Measurements from ENCODE around the gene NAV2.
"Not testable (repeated sequence)": the region's sequence is repeated elsewhere in the genome, so short reads cannot be mapped to it uniquely, and the experiment has no call there.

NAV2 gene

DNA sequence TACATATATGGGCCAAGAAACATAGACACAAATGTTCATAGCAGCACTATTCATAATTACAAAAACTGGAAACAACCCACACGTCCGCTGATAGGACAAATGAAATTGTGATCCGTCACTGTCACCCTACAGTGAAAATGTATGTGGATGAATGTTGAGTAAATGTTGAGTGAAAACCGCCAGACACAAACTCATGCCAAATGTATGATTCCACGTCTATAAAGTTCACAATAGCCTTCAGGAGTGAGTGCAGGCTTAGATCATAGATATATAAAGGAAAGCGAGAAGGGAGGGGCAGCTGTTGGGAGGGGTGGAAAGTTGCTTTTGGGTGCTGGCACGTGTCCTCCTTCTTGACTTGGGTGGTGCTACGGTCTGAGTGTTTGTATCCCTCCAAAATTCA lies 414.1 kb downstream of the NAV2 start:
- DNase-seq (ENCODE audit: low spot score) = no peak

DNA sequence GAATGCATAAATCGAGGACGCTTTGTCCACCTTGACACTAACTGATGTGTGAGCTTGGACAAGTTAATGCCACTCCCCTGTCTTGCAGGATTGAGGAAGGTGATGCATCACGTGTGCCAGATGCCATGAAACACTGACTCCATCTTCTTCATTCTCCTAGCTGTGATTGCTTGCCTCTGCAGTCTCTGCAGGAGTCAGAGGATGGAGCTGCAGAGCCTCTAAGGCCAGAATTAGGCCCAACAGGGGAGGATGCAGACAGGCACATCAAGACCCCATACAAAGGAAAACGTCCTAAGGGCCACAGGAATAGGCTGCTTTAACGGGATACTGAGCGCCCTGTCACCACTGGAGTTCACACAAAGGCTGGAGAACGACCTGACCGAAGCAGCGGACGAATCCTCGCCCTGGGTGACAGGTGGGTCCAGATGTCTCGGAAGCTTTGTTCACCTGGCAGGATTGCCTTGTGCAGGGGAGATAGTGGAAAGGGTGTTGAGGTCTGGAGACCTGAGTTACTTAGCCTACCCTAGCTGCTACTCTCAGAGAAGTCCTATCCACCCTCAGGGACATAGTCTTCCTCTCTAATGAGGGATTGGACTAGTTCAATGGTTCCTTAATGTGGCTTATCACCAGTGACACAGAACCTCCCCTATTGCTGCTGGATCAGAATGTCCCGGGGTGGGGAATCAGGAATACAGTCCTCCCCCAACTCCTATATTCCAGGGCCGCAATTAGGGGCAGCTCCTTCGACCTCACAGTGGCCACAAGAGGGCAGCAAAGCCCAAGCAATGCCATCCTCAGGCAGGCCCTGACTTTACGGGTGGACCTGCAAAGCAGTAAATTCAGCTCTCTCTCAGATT lies 415.3 kb downstream of the NAV2 start:
- DNase-seq (ENCODE audit: low spot score) = peak; percentile 75

DNA sequence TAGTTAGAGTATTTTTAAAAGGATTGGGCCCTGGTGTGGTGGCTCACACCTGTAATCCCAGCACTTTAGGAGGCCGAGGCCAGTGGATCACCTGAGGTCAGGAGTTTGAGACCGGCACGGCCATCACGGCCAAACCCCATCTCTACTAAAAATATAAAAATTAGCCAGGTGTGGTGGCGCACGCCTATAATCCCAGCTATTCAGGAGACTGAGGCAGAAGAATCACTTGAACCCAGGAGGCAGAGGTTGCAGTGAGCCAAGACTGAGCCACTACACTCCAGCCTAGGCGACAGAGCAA lies 415.8 kb downstream of the NAV2 start:
- not testable (repeated sequence) for DNase-seq (ENCODE audit: low spot score)

DNA sequence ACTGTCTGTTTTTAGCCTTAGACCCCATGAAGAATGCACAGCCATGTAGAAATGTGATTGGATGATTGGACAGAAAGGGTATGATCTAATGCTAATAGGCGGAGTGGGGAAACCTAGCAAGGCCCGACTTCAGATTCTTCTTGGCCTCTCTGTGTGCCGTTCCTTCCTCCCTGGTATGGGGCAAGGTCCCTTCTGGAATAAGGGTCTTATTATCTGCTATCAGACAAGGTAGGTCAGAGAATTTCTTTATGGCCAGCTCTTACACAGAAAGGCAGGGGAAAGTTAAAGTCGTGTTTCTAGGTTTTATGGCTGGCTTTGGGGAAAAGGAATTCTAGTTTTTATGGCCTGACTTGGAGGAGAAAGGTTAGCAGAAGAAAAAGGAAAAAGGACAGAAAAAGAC lies 417.0 kb downstream of the NAV2 start:
- DNase-seq (ENCODE audit: low spot score) = no peak

DNA sequence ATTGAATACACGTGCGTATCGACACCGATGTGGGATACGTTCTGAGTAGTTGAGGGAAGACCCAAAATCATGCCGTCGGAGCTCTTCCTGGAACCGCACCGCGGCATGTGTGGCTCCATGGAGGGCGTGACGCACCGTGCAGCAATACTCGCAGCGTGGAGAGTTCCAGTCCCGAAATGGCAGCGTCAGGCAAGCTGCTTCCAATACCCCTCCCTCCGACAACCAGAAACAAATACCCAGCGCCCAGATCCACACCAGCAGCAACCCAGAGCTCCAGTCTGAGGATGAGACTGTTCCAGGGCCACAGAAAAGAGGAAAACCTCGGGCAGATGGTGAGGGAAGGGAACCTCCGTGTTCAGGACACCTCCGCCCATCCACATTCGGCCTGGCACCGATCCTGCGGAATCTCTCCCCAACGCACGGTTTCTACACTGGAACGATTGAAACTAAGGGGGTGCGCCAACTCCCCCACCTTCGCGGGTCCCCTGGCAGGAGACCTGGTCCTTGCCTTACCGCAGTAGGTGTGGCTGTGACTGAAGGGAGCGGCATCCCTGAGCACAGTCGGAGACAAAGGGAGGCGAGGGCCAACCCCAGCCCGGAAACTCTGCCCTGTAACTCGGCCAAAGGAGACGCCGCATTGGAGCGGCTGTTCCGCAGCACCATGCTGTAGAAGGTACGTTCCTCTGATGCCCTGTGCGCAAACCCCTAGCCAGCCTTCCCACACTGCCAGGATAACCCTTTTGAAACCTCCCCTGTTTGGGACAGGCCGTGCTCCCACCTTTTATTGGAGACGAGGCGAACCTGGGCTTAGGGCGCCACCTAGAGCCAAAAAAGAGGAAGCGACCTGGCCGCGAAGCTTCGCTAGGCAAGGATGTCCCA lies 419.4 kb downstream of the NAV2 start:
- DNase-seq (ENCODE audit: low spot score) = peak; percentile 66

DNA sequence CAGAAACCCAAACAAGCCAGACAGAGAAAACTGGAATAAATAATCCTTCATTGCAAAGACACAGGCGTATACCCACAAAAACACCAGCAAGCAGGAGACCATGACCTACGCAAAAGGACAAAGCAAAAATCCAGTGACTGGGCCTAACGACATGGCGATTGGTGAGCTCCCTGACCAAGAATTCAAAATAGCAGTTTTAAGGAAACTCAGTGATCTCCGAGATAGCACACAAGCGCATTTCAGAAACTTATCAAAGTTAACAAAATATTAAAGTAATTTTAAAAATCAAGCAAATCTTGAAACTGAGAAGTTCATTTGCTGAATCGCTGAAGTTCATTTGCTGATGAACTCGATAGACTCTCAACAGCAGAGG lies 420.0 kb downstream of the NAV2 start:
- no peak for DNase-seq (ENCODE audit: low spot score)

DNA sequence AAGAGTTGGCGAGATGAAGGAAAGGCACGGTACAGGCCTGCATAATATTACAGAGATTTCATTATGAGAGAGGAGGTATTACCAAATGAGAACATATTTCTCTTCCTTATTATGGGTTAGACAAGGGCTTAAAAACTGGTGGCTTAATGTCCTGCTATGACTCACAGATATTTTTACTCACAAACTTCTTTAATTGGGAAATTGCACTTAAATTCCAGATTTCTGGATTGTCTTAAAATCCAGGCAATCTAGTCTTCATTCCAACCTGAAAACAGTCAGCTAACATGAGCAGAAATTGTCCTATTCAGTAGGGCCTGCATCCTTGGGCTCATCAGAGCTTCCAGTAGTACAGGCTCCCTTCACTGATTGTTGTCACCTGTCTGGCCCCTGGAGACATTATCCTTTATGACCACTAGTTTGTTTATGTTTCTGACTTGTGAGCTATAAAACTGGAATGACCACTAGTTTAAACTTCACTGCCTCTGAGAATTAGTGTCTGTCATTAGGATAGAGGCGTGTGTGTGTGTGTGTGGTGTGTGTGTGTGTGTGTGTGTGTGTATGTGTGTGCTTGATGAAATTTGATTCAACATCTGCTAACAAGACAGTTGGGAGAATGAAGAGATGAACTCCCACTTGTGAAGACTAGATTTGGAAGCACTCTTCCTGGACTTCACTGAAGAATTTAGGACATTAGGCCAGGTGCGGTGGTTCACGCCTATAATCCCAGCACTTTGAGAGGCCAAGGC lies 422.5 kb downstream of the NAV2 start:
- DNase-seq (ENCODE audit: low spot score) = no peak

DNA sequence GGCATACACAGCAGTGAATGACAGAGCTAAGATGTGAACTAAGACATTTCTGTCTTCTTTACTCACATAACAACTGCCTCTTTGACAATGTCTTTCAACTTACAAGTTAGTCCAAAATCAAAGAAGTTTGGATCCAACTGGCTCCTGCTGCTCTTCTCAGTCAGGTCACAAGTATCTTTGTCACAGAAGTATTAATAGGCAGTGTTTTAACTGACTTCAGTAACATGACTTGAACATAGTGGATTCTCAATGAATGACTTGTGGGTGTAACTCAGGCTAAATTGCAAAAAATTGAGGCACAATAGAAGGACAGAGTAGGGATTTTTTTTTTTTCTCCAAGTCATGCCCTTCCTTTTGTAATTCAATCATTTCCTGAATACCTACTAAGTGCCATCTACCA lies 425.0 kb downstream of the NAV2 start:
- DNase-seq (ENCODE audit: low spot score) = no peak

DNA sequence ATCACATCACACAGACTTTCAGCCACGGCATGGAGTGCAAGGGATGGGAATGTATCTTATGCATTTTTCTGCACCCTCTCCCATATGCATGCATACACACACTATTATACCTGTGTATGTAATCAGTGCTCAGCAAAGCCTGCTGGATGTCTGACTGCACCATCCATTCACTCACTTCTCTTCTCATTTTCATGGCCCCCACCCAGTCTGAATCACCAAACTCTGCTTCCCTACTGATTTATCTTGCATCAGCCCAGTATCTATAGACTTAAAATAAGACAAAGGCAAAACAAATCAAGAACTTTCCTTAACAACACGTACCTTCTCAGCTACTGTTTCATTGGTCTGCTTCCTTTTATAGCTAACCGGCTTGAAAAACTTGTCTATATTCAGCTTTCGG lies 426.1 kb downstream of the NAV2 start:
- DNase-seq (ENCODE audit: low spot score) = no peak

DNA sequence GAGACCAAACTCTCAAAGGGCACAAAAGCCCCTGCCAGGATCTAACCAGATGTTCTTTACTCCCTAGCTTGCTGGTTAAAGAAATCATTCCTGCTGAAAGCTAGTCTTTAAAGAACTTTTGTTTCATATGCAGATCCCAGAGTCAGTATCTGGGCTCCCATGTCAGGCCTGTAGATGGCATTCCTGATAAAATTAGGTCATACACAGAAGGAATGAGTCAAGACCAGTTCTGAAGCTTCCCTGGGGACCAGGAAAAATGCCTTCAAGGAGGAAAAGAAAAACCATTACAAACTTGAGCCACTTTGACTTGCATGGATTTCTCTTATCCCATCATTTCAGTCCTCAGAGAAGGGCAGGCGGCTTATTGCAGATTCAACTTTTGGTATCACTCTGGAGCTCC lies 441.7 kb downstream of the NAV2 start:
- peak; percentile 26 for DNase-seq (ENCODE audit: low spot score)

DNA sequence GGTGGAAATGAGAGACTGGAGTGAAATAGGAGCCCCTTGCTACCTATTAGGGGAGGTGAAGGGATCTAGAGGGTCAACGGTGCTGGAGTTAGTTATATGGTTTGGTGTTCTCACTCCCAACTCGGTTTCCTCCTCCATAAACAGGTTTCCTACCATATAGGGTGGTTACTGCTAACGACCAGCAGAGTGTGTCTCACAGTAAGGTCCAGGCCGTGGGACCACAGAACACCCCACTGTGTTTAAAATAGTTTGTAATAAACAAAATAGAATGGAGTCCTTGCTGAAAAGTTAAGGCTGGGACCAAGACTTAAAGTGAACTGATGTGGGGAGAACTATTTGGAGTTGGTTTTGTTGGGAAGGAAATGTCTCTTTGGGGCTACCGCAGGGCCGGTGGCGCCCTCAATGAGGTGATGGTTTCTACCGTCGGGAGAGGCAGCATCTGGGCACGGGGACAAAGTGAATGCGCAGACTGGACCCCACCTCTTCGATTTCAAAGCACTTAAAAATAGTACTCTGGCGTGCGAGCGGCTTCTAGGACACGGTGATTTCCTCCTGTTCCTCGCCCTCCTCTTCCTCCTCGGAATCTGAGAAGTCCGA lies 443.1 kb downstream of the NAV2 start:
- no peak for DNase-seq (ENCODE audit: low spot score)

DNA sequence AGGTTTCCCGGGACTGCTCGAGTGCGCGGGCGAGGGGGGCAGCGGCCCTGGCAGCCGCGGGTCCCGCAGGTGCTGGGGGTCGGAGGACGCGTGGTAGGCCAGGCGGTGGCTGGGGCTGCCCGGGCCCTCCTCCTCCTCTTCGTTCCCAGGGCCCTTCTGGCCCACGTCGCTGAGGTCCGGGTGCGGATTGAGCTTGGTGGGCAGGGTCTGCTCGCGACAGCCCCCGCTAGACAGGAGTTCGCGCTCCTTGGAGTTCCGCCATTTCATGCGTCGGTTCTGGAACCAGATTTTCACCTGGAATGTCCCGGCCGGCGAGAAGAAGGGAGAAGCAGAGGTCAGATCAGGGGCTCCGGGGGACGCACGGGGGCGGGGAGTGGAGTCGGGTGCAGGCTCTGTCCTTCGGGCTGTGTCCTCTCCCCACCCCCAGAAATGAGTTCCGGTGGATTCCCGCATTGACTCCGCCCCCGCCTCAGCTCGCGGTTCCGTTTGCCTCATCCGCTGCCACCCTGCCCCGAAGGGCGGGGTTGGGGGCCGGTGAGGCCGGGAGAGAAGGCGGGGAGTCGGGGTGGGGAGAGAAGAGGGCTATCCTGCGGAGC lies 443.7 kb downstream of the NAV2 start:
- DNase-seq (ENCODE audit: low spot score) = no peak

DNA sequence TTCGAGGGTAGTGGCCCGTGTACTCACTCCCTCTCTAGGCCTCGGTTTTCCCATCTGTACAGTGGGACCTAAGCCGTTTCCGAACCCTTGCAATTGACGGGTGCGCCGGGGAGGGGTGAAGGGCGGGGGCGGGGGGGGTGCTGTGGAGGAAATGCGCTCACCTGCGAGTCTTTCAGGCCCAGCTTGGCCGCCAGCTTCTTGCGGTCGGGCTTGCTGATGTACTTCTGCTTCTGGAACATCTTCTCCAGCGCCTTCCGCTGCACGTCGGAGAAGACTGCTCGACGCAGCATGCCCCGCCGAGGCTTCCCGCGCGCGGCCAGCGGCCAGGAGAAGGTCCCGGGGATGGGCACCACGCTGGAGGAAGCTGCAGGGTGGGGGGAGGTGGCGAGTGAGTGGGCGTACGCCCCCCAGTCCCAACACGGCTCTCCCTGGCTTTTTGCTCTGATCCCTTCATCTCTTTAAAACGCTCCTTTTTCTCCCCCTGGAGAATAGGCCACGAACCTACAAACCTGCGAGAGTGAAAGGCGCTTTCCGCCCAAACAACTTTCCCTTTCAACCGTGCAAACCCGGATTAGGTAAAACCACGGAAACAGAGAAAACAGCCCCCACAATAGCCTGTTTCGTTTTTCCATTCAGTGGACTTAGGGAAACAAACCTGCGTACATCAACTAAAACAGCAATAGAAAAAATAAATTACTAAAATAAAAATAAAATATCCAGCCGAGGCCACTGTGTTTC lies 444.4 kb downstream of the NAV2 start:
- no peak for DNase-seq (ENCODE audit: low spot score)

DNA sequence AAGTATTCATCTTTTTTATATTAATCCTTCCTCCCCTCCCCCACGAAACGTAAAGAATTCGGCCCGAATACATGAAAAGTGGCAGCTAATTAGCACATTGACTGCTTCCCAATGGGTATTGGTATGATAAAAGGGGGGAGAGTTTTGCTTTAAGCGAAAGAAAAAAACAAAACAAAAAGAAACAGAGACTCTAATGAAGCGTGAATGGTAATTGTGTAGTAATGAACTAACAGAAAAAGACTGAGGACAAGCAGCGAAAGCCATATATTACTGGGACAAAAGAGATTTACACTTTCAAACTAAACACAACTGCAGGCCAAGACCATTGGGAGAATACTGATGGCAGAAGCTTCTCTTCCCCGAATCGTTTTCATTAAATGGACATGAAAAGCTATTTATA lies 445.1 kb downstream of the NAV2 start:
- no peak for DNase-seq (ENCODE audit: low spot score)

DNA sequence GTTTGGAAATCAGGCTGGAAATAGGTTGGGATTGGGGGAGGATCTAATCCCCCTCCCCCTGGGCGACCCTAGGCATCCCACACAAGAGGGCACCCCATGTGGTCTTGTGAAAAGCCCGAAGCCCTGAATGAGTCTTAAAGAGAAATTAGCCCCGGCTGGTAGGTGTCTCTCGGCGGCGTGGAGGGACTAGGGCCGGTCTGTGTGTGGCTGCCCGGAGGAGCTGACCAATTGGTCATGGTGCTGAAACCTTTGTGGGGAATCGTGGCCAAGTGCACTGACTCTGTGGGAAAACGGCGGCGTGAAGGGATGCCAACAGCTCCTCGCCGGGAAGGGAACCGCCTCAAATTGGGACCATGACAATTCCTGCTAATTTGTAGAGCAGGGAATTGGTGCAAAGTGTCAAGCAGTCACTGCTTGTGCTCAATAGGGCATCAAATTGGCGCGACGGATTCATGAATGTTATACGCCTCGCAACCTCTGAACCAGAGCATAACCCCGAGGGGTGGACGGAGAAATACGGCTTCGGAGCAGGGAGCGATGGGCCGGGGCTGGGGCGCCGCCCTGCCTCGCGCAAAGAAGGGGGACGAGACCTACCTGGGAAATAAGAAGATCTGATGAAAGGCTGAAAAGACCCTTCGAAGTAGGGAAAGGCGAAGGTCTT lies 446.1 kb downstream of the NAV2 start:
- peak; percentile 43 for DNase-seq (ENCODE audit: low spot score)

DNA sequence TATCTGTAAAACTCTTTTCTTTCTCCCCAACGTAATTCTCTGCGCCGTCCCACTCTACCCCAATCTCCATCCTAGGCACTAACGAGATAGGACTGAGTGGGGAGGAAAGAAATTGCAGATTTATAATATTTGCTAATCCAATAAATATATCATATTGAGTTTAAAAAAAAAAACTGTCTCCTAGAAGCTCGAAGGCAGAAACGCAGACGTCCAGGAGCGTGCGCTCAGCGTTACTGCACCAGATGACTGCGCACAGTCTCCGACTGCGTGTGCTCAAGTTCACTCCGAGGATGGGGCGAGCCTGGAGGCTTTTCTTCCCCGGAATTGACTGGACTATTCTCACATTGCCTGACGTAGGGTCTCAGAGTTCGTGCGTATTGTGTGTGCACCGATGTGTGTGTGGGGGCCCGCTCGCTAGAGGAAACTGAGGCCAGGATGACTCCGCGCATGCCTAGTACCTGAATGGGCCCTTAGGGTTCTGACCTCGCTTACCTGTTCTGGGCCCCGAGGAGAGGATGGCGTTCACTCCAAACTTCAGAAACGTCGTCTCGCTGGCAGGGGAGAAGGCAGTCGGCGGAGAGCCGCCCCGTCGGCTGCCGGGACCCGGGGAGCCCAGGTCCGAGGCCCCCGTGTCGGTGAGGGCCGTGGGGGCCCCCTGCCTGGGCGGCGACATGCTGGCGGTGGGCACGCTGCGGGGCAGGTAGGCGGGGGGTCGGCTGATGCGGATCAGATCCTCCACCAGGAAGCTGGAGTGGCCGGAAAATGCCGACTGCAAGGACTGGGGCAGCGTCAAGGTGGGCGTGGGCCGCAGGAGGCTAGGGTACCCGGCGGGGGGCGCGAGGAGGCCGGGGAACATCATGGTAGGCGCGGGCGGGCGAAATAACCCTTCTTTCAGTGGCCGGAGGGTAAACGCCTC lies 447.1 kb downstream of the NAV2 start:
- no peak for DNase-seq (ENCODE audit: low spot score)

DNA sequence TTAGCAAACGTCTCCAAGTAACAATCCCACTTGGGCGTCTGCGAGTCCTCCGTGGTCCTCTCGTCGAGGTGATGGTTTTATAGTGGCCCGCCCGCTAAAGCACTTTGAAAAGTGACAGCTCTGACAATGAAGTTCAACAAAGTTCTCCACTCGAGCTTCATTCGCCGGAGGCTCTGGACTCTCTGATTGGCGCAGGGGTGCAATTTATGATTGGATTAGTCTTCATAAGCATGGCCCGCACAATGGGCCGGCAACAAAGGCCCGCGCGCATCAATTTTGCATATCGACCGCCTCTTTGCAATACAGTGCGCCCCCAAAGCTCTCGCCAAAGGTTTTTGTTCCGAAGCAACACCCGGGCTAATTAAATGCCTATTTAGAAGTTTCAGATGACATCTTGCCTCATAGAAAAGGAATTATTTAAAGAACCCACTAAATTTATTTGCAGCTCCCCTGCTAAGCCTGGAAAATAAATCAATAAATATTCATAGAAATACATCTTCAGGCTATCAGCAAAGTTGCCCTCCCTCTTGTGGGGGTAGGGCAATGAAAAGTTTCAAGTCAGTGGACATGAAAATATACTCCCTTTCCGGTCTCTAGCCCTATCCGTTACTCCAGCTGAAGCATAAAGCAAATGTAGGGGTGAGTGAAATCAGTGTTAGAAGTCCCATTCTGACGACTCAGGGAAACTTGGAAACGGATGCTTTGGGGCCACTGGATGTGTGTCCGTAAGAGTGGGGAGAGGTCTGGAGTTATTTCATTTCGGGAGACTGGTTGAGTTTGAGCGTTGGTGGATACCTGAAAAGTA lies 448.0 kb downstream of the NAV2 start, which contains the start of gene DBX1:
DBX1 (minus strand) TSS at position 51 of the 805 bp plus-strand sequence. CDS start 151 bp downstream, outside the sequence.
- DNase-seq (ENCODE audit: low spot score) = no peak

DNA sequence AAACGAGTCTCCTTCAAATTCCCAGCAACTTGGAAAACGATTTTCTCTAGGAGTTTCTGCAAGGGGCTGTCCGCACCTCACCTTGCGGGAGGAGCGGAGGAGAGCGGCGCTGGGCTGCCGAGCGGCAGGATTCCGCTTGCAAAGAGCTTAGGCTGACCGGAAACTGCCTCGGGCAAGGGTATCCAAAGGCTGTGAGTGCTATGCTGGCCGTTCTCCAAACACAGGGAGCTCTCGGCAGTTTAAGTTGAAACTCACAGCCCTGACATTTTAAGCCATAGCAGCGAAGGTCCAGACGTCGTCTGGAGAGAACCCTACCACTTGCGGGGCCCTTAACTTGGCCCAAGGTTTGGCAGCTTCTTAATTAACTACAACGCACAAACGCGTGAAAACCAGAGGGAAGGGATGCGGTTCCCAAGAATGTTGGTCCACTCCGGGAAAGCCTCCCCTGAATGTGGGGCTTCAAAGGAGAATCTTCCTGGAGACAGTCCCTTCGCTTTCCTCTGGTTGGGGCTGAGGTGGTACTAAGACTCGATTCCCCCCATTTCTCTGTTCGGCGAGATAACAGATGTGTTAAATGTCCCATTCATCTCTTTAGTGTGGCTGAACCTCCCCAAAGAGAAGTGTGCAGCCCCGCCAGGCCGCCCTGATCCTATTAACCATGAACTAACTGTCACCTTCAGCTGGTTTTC lies 448.7 kb downstream of the NAV2 start:
- DNase-seq (ENCODE audit: low spot score) = no peak

Data from kidney capillary endothelial cell (primary cell).